ENCODE data around the gene ZNF667. TPM values are rescaled to one million over a fixed set of nuclear protein-coding genes. Genes with fewer than 3 reads are reported as not detected.

The ZNF667 gene
- polyA plus RNA-seq, result 17.4 and 19.6 TPM in 2 replicates
- 35.1 and 40.1 TPM in 2 replicates for polyA minus RNA-seq

- no peak for TF ChIP-seq EP300 (conservative IDR thresholded peaks at IDR 0.05; ENCODE audit: poor library complexity, severe bottlenecking)
- peak; percentile 34 for TF ChIP-seq TAF1 (IDR thresholded peaks at IDR 0.05; ENCODE audit: low read depth)
- TF ChIP-seq MXI1 (conservative IDR thresholded peaks at IDR 0.05; ENCODE audit: poor library complexity, severe bottlenecking), result no peak
- TF ChIP-seq REST (IDR thresholded peaks at IDR 0.05; ENCODE audit: borderline replicate concordance), result peak; percentile 50
- peak; percentile 55 for TF ChIP-seq POLR2AphosphoS5 (IDR thresholded peaks at IDR 0.05)
- peak; percentile 35 for TF ChIP-seq SMC3 (conservative IDR thresholded peaks at IDR 0.05; ENCODE audit: poor library complexity)
- peaks cover 60% of the 10 kb centered on the region for H3K79me2 ChIP-seq (replicated peaks; ENCODE audit: insufficient read depth, low read length)
- H3F3A ChIP-seq (ENCODE audit: insufficient read depth, low read length, poor library complexity, severe bottlenecking), result no peaks in the 10 kb centered on the region
- no peaks in the 10 kb centered on the region for H4K20me1 ChIP-seq (ENCODE audit: insufficient read depth)
- H3K27me3 ChIP-seq (ENCODE audit: insufficient read depth, low read depth, low read length), result no peaks in the 10 kb centered on the region
- peak within 1 kb of the TSS; percentile 87 for H3K27ac ChIP-seq (ENCODE audit: low read length)
- H2AFZ ChIP-seq (ENCODE audit: low read depth, low read length), result peak within 1 kb of the TSS; percentile 77
- peak within 1 kb of the TSS; percentile 55 for H3K4me2 ChIP-seq (ENCODE audit: low read length)
- H3K9me2 ChIP-seq (ENCODE audit: insufficient read depth, low read length), result no peaks in the 10 kb centered on the region
- H3K9me3 ChIP-seq (ENCODE audit: low read length), result peaks cover 9% of the 10 kb centered on the region
- H3K36me3 ChIP-seq (ENCODE audit: insufficient read depth, low read length), result peaks cover 12% of the 10 kb centered on the region
- H3K4me3 ChIP-seq (ENCODE audit: low read length), result peak within 1 kb of the TSS; percentile 77
- H3K9ac ChIP-seq (ENCODE audit: low read length), result peak within 1 kb of the TSS; percentile 82
Measured at GRCh38 chr19:56476651-56477428, at the start of gene ZNF667. Gene ZNF667, minus strand, starts transcription at chr19:56477345. Its CDS starts 14,975 bp downstream, at chr19:56462370.

- Histone ChIP-seq H3K4me2 (ENCODE audit: low read length) (no peak overlapping the region), H2AFZ (ENCODE audit: low read depth, low read length) (no peak overlapping the region), H3K79me2 (replicated peaks; ENCODE audit: insufficient read depth, low read length) (no peaks in the 10 kb centered on the region), H3K9me3 (ENCODE audit: low read length) (peaks cover 49% of the 10 kb centered on the region), H3K27me3 (ENCODE audit: insufficient read depth, low read depth, low read length) (no peaks in the 10 kb centered on the region), H3K27ac (ENCODE audit: low read length) (no peak overlapping the region), H3K36me3 (ENCODE audit: insufficient read depth, low read length) (peaks cover 6% of the 10 kb centered on the region), H3K4me3 (ENCODE audit: low read length) (no peak overlapping the region), H3K9ac (ENCODE audit: low read length) (no peak overlapping the region), H3K9me2 (ENCODE audit: insufficient read depth, low read length) (no peaks in the 10 kb centered on the region), H3F3A (ENCODE audit: insufficient read depth, low read length, poor library complexity, severe bottlenecking) (no peaks in the 10 kb centered on the region), H4K20me1 (ENCODE audit: insufficient read depth) (no peaks in the 10 kb centered on the region)
- TF ChIP-seq RAD21 (conservative IDR thresholded peaks at IDR 0.05), result no peak
- no peak for TF ChIP-seq EZH2 (IDR thresholded peaks at IDR 0.05; ENCODE audit: borderline replicate concordance, insufficient read depth, low read length, poor library complexity, severe bottlenecking)
Measured at GRCh38 chr19:56525214-56525860, 48.2 kb upstream of the ZNF667 start.

- Histone ChIP-seq H4K20me1 (ENCODE audit: insufficient read depth) (no peaks in the 10 kb centered on the region), H2AFZ (ENCODE audit: low read depth, low read length) (peak overlapping the region; percentile 97), H3F3A (ENCODE audit: insufficient read depth, low read length, poor library complexity, severe bottlenecking) (no peaks in the 10 kb centered on the region), H3K9ac (ENCODE audit: low read length) (peak overlapping the region; percentile 92), H3K4me3 (ENCODE audit: low read length) (peak overlapping the region; percentile 79), H3K36me3 (ENCODE audit: insufficient read depth, low read length) (peaks cover 5% of the 10 kb centered on the region), H3K79me2 (replicated peaks; ENCODE audit: insufficient read depth, low read length) (peaks cover 7% of the 10 kb centered on the region), H3K4me2 (ENCODE audit: low read length) (peak overlapping the region; percentile 75), H3K9me2 (ENCODE audit: insufficient read depth, low read length) (no peaks in the 10 kb centered on the region), H3K27me3 (ENCODE audit: insufficient read depth, low read depth, low read length) (no peaks in the 10 kb centered on the region), H3K27ac (ENCODE audit: low read length) (peak overlapping the region; percentile 93), H3K9me3 (ENCODE audit: low read length) (peaks cover 3% of the 10 kb centered on the region)
- TF ChIP-seq EZH2 (IDR thresholded peaks at IDR 0.05; ENCODE audit: borderline replicate concordance, insufficient read depth, low read length, poor library complexity, severe bottlenecking), result no peak
- TF ChIP-seq POLR2AphosphoS5 (IDR thresholded peaks at IDR 0.05), result peak; percentile 0
Measured at GRCh38 chr19:56508290-56508778, 31.2 kb upstream of the ZNF667 start.

Measured in neural cell (in vitro differentiated cells).